GM19397 (cell line): ENCODE measurements around the gene CPNE4.
"Not testable (repeated sequence)": the region's sequence is repeated elsewhere in the genome, so short reads cannot be mapped to it uniquely, and the experiment has no call there.

Source experiments
- ATAC-seq: cut with Tn5 transposase; IDR thresholded peaks from one replicate; pipeline ENCODE4 v1.9.1; 2021; ENCODE audit warnings: mild to moderate bottlenecking, moderate library complexity; ENCODE audit not compliant: unreplicated experiment

Gene CPNE4

DNA sequence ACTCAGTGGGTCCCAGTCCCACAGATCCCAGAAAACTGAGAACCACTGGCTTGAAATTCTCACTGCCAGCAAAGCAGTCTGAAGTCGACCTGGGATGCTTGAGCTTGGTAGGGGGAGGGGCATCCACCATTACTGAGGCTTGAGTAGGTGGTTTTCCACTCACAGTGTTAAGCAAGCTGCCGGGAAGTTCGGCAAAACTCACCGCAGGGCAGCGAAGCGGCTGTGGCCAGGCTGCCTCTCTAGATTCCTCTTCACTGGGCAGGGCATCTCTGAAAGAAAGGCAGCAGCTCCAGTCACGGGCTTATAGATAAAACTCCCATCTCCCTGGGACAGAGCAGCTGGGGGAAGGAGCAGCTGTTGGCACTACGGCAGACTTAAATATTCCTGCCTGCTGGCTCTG, 71.4 kb downstream of the CPNE4 start:
- not testable (repeated sequence) for ATAC-seq

DNA sequence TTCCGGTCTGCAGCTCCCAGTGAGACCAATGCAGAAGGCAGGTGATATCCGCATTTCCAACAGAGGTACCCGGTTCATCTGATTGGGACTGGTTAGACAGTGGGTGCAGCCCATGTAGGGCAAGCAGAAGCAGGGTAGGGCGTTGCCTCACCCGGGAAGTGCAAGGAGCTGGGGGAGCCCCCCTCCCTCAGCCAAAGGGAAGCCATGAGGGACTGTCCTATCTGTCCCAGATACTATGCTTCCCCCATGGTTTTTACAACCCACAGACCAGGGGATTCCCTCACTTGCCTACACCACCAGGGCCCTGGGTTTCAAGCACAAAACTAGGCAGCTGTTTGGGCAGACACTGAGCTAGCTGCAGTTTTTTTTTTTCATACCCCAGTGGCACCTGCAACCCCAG, 71.8 kb downstream of the CPNE4 start:
- ATAC-seq: no peak

DNA sequence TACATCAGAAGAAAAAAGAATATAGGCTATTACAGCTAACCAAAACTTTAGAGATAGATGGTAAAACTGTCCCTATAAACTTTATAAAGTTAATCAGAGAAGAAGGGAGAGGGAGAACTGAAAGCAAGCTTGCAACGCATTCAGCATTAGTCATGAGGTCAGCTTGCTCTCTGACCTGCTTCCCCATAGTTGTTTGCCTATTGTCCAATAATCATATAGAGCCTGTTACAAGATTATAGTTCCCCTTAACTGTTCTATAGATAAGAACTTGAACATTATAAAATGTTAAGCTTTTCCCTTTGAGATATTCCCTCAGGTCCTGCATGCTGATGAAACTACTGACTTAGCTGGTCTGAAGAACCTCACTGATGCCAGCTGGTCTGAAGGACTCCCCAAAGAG, 74.5 kb downstream of the CPNE4 start:
- ATAC-seq: no peak

DNA sequence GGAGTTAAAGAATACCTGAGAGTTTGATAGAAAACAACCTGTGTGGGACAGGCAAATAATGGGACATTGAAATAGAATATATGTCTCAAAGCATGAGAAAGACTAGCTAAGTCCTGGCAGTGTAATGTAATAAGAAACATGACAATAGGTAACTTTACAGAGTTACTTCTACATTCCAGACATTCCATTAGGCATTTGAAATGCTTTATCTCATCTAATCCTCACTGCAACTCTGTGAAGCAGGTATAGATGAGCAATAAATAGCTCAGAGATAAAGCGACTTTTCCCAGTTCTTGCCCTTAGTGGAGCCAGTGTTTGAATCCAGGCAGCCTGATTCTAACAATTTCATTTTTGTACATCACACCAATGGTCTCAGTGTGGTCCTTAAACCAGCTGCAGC, 76.8 kb downstream of the CPNE4 start:
- ATAC-seq: no peak

DNA sequence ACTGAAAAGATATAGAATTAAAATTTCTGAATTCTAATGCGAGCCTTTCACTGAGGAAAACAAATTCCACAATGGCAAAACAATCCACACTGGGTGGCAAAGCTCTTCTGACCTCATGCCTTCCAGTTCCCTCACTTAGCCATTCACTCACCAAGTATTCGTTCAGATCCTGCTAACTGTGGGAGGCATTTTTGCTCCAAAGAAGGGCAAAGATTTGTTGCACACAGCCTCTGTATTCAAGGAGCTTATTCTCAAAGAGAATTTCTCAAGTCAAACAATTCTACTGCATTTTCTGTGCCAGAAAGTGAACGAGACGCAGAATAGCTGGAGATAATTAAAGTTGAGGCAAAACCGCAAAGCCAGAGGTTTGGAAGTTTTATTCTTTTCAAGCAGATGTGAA, 77.3 kb downstream of the CPNE4 start:
- no peak for ATAC-seq

DNA sequence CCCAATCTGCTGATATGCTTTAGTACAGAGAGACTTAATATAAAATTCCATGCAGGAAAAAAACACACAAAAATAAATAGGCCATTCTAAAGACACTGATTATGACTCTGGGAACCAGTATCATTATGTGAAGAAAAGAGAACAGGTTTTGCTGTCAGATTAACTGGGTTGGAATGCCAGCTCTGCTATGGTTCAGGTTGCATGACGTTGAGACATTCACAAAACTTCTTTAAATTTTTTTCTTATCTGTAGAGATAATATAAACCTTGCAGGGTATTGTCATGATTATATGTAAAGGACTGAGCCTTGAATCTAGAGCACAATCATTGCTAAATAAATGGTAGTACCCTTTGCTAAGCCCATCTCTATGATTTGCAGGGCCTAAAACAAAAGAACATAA, 86.0 kb downstream of the CPNE4 start:
- ATAC-seq: no peak

DNA sequence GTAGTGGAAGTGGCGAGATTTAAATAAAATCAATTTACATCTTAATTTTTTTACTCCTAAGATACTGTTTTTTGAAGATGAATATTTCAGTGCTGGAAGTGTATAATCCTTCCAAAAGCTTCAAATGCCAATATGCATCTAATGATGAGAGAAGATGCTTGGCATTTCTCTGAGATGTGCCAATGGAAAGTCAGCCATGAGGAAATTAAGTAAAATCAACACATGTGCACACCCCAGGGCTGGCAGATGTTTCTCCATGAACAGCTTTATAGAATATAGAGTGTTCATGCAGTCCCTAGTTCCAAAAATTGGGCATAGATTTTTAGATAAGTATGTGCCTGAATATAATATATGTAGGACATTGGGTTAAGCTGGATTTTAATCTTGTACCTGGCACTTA, 90.1 kb downstream of the CPNE4 start:
- no peak for ATAC-seq

DNA sequence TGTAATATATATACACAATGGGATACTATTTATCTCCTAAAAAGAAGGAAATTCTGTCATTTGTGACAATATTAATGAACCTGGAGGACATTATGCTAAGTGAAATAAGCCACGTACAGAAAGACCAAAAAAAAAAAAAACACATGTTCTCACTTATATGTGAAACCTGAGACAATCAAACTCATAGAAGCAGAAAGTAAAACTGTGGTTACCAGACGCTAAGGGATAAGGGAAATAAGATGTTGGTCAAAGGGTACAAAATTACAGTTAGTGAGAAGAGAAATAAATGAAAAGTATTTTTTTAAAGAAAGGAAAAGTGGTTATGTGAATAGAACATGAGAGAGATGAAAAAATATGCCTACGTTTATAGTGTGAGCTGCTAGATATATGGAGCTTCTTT, 101.1 kb downstream of the CPNE4 start:
- no peak for ATAC-seq

DNA sequence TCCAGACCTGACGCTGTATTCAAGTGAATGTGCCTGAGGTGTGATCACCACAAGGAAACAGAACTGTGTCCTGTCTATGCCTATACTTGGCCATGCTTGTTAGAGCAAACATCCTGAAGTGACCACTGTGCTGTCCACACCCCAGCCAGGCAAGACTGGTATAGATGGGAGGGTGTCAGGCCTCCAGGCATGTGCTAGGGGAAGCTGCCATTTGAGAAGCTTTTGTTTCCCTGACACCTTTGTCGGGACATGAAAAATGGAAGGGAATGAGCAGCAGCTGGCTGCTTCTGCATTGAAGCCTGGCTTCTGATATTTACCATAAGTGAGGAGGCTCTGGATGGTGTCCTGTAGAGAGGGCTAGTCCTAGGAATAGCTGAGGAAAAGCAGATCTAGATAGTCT, 106.2 kb downstream of the CPNE4 start:
- ATAC-seq: no peak

DNA sequence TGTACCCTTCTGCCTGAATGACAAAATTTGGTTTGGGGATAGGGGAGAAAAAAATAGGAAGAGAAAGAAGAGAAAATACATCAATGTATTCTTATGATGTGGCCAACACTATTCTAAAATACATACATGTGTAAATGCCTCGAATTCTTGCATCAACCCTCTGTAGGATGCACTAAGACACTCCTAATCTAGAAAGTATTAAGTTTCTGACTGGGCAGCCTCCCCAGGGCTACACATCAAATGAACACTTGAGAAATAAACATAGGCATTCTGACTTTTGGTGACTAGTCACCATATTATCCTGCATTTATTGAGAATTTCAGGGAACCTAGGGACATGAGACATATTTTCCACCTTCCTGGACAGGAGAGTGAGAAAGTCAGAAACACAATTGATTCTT, 109.2 kb downstream of the CPNE4 start:
- ATAC-seq: no peak

DNA sequence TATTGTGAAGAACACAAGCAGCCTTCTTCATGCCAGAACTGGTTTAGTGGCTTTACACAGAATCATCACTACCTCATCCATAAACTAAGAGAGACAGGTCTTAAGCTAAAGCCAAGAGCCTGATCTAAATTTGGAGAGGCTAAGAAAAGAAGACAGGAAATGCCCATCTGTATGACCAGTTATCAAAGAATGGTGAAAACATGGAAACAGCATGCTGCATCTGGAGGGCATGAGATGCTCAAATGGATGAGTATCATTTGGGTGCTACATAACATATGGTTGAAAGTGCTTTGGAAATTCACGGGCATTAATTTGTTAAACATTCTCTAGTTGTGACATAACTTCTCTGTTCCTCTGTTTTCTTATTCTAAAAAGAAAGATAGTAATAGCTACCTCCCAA, 112.5 kb downstream of the CPNE4 start:
- ATAC-seq: no peak

DNA sequence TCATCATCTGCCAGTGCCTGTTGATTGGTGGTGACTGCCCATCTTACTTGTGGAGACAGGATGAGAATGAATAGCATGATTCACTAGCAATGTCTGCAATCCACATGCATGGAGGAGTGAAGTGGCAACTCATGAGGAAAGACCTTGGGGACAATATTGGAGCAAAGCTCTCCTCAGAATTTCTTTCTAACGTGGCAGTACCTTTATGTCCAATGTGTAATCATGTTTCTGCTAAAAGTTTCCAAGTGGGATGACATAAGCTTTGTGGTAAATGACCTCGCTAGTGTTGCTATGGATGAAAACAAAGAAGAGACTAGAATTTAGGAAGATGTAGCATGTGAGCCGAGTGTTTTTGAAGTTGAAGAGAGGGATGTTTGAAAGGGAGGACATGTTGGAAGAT, 117.8 kb downstream of the CPNE4 start:
- no peak for ATAC-seq

DNA sequence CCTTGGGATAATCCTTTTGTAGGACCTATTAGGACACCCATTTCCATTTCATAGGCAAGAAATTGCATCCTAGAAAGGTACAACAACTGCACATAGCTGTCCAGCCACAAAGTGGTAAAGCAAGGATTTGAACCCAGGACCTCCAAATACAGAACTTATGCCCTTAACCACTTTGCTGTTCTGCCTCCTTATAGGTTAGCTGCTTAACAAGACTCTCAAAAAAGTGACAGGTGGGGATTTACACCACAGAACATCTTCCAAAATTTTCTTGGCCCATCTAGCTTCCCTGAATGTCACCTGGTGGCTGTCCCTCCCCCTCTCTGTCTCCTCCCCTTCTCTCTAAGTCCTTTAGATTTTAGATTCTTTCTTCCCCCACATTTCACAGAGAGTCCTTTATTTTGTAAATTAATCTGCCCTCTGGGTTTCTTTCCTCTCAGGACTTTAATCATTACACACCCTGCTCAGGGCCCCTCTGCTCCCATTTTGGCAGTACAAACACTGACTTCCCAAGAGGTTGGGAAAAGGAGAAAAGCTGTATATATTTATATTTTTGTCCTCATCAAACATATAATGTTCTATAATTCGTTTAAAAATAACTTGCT, 120.6 kb downstream of the CPNE4 start:
- no peak for ATAC-seq

DNA sequence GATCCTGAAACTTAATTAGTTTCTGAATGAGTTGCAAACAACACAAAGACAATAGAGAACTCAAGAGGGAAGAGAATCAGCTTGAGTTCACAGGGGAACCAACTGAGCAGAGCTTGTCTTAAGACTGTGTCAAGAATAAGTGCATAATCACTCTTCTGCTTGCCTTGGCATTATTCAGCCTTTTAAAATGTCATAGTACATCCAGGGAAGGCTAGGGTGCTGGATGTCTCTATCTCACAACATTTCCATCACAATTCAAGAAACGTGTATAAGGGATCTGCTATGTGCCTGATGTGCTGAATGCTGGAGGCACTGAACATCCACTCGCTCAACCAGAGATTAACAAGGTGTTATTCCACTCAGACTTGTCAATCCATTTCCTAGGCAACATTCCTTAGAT, 122.6 kb downstream of the CPNE4 start:
- no peak for ATAC-seq

DNA sequence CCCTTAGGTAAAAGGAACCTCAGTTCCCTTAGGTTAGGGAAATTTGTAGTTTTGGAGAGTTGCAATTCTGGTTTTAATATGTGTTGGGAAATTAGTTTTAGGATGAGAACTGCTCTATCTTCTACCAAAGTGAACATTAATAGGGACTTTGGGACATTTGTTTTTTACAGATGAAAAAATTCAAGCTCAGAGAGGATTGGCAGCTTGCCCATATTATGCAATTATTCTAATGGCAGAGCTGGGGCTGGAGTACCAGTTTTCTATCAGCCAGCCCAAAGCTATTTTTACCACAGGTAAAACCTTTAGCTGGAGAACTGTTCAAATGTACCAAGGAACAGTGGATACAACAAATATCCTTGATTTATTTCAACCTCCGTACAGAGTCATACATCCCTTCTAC, 127.0 kb downstream of the CPNE4 start:
- no peak for ATAC-seq

DNA sequence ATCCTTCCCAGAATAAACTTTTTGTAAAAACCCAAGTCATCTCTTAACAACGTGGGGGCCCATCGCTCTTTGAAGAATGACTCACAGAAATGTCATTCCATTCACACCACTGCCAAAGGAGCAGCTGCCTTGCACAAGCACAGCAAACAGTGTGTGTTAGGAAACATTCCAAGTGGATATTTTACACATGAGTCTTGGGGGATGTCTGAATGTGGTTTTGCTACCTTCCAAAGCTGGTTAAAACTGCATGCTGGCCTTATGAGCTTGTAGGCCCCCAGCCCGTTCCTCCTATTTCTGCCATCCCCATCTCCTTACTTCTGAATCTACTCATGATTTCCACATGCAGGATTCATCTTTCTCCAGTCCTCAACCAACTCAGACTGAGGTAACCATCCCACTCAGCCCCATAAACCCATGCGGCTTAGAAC, 130.8 kb downstream of the CPNE4 start:
- ATAC-seq: no peak

DNA sequence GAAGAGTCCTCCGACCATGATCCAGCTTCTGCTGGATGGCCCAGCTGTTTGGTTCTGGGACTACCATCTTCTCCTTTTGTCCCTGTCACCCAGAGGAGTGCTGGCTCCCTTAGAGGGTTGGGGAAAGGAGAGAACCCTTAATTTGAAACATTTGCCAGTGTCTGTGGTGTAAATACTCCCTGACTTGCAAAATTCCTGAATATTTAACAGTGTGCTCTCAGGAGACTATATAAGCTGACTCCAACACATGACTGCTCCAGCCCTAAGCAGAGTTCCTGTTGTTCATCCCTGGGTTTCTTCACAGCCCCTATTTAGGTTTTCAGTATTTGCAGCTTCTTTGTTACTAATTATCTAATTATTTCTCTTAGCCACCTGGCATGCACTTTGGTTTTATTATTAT, 133.1 kb downstream of the CPNE4 start:
- ATAC-seq: no peak

DNA sequence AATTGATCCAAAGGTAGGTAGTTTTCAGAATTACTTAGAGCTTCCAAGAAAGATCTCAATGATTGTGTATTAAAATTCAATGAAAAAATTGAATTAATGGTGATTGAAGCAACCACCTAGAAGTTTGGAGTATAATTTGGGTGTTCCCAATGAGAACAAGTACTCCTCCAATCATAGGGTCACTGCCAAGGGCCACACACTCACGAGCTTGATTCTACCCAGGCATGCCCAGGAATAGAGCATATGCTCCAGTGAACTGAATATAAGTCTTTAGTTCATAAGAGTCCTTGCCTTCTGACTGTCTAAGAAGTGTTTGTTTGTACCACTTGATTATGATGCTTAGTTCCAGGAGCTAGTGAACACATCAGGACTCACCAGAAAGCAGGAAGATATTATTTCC, 133.9 kb downstream of the CPNE4 start:
- no peak for ATAC-seq

DNA sequence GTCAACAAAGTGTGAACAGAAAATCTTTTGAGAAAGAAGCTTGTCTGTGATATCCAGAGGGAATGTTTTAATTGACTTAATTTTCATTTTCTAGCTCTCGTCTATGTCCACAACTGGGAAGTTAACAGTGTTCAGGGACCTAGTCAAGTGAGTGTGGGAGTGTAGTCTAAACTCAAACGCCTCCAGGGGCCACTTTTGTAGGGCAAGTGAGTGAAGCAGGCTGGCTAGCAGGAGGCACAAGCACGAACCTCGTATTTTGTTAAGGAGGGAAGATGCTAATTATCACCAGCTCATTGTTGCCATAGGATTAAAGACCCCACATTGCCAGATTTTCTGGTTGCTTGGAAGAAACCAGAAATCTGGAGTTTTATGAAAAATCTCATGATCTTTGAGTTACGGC, 135.8 kb downstream of the CPNE4 start:
- no peak for ATAC-seq

DNA sequence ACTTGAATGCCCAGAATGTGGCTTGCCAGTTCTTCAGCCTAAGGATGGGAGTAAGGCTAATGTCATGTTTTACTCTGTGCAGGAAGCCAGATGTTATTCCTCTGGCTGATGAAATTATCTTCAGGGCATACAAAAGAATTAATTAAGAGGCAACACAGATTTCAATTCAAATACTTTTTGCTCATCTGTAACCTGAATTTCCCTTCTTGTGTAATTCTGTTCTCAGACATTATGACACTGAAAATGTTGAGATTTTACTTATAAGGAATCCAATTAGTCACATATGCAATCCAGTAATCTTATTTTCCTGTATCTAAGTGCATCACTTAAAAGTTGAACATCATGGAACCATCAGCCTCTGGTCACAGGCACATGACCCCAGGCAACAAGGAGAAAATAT, 136.5 kb downstream of the CPNE4 start:
- no peak for ATAC-seq

DNA sequence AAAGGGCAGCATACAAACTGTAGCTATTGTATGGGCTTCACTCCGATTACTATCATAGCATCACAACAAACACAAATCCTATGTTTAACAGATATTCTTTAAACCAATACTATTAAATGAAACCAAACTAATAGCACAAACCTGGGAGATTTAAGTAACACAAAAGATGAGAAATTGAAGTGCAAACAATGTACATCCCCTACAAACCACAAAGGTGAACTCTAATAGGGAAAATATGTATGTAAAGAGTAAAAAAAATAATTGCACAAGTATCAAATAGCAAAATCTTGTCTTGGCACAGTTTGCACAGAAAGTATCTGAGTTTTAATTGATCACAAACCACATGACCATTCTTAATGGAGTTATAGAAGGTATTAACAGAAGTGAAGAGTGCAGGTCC, 138.5 kb downstream of the CPNE4 start:
- ATAC-seq: no peak

DNA sequence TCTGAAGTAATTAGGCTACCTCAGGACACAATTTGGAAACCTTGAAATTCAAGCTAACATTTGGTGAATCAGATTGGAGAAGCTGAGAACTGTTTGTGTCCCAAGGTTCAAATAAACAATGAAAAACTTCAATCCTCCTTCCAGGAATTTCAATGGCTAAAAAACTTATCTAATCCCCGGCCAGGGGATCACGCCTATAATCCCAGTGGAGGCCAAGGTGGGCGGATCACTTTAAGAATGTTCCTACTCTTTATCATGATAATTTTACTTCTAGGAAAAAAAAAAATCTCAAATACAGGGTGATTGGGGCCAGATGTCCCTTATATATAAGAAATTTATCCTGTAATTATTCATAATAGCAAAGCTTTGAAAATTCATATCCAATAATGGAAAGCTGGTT, 139.0 kb downstream of the CPNE4 start:
- ATAC-seq: no peak

DNA sequence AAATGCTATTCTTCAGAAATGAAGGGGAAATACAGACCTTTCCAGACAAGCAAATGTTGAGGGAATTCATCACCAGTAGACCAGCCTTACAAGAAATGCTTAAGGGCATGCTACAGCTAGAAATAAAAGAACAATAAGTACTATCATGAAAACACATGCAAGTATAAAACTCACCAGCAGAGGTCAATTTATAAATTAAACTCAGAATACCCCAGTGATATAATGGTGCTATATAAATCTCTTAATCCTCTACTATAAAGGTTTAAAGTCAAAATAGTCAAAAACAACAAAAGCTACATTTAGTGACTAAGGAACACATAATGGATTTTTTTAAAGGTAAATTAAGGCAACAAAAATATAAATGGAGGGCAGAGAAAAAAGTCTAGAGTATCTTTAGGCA, 142.5 kb downstream of the CPNE4 start:
- no peak for ATAC-seq

DNA sequence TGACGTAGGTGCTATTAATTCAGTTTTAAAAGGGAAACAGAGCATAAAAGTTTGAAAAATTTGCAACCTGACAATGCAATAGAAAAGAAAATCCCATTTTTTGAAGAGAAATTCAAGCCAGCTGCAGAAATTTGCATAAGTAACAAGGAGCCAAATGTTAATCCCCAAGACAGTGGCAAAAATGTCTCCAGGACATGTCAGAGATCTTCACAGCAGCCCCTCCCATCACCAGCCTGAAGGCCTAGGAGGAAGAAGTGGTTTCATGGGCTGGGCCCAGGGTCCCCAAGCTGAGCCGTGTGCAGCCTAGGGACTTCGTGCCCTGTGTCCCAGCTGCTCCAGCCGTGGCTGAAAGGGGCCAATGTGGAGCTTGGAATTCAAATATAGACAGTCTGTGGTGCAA, 148.9 kb downstream of the CPNE4 start:
- not testable (repeated sequence) for ATAC-seq
